Measurements from ENCODE around the gene DDX27. TPM values are rescaled to one million over a fixed set of nuclear protein-coding genes. Genes with fewer than 3 reads are reported as not detected.

DDX27 gene
- total and polyA plus RNA-seq, 9 of the 15 experiments (the other 6 are each of a cell fraction or from before 2014, with no cell fraction given): 17.9 to 79.3 (median 57.0) TPM

GRCh38 chr20:49270736-49271135 is 51.5 kb downstream of the DDX27 start (continued):
- TF ChIP-seq ZNF592 (IDR thresholded peaks at IDR 0.05): no peak
- no peak for TF ChIP-seq PHB (CRISPR knock-in tag; IDR thresholded peaks at IDR 0.05)
- no peak for TF ChIP-seq ZNF449 (CRISPR knock-in tag; IDR thresholded peaks at IDR 0.05)

GRCh38 chr20:49272654-49273053 is 53.4 kb downstream of the DDX27 start:
- intact Hi-C loops (cut with micrococcal nuclease): no loop called here
- ChIA-PET CTCF (ENCODE audit: low intra/inter-chr PET ratio) (no interaction called here), POLR2A (no interaction called here)
- BruUV-seq (replicated peaks): no TSS peak
- Histone ChIP-seq H3K9me1 (ENCODE audit: control insufficient read depth, insufficient read depth, low read length) (peaks cover 4% of the 10 kb centered on the region), H3K79me2 (ENCODE audit: control insufficient read depth, insufficient read depth, low read length) (peaks cover 74% of the 10 kb centered on the region), H3K9me3 (replicated peaks; ENCODE audit: control insufficient read depth, insufficient read depth, low read depth, low read length) (peaks cover 12% of the 10 kb centered on the region), H3K9ac (ENCODE audit: insufficient read depth in 1 of 2, low read depth in 2 of 2, low read length in 2 of 2) (no peak overlapping the region), H3K36me3 (ENCODE audit: control insufficient read depth, insufficient read depth, low read length) (peaks cover 68% of the 10 kb centered on the region), H3K27me3 (ENCODE audit: control insufficient read depth in 2 of 2, insufficient read depth in 2 of 2, low read length in 2 of 2) (no peaks in the 10 kb centered on the region), H3K4me1 (replicated peaks in 1 of 2; ENCODE audit: control insufficient read depth in 2 of 2, insufficient read depth in 2 of 2, low read length in 2 of 2) (peaks cover 7 to 17% of the 10 kb centered on the region in 2 experiments; a peak in 3 of 5 replicates), H3K4me2 (ENCODE audit: insufficient read depth, low read length) (no peak overlapping the region), H3K4me3 (no peak overlapping the region), H2AFZ (ENCODE audit: low read depth, low read length) (no peak overlapping the region), H4K20me1 (replicated peaks; ENCODE audit: control insufficient read depth, insufficient read depth, low read length) (peaks cover 12% of the 10 kb centered on the region; the same call in 1 of the 2 replicates), H3K27ac (ENCODE audit: extremely low read depth, low read depth, low read length) (no peak overlapping the region)
- in situ Hi-C loops (cut with MboI): no loop called here
- FAIRE-seq: no peak
- WGBS (ENCODE audit: insufficient coverage, low coverage, missing lambda C conversion rate): 73% methylated on average over 1 of the region's 1 CpG
- no peak for TF ChIP-seq HNRNPLL (IDR thresholded peaks at IDR 0.05; ENCODE audit: low read depth, low read length, poor library complexity, severe bottlenecking)
- TF ChIP-seq VEZF1 (CRISPR knock-in tag; IDR thresholded peaks at IDR 0.05): no peak
- no peak for TF ChIP-seq HMG20B (CRISPR knock-in tag; IDR thresholded peaks at IDR 0.05)
- TF ChIP-seq EHMT2 (IDR thresholded peaks at IDR 0.05): no peak
- TF ChIP-seq SRSF1 (IDR thresholded peaks at IDR 0.05; ENCODE audit: low read depth, low read length): no peak
- no peak for ATAC-seq
- no peak for DNase-seq (ENCODE audit: extremely low read depth in 1 of 4, low spot score in 3 of 4)
